ENCODE results near the gene DOK7.

Gene DOK7

DNA sequence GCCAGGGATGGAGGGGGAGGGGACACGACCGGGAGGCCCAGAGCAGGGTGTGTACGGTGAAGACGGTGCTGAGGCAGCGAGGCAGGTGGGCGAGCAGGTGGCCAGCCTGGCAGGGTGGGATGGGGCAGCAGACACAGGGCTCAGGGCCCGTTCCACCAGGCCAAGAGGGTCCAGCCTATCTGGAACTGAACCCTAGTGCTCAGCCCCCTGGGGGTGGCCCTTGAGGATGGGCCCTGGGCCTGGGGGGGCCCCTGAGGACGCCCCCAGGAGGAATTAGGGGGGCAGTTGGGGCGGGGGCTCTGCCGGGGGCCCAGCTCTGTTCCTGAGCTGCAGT is 24.3 kb upstream of the DOK7 start:
- H3K27me3 ChIP-seq (ENCODE audit: insufficient read depth, poor library complexity, severe bottlenecking), result no peaks in the 10 kb centered on the region

DNA sequence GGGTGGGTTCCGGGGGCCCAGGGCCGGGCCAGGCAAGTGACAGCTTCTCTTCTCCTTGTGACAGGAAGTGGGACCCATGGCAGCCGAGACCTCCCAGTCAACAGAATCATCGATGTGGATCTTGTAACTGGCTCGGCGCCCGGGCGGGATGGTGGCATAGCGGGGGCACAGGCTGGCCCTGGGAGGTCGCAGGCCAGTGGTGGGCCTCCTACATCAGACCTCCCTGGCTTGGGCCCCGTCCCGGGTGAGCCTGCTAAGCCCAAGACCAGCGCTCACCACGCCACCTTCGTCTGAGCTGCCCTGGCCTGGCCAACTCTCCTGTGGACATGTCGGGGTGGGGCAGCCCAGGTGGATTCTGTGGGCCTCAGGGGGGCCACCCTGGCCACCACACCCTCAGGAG is 23.7 kb upstream of the DOK7 start:
- no peak overlapping the region for H3K4me3 ChIP-seq (ENCODE audit: severe bottlenecking)
- no peaks in the 10 kb centered on the region for H3K9me3 ChIP-seq (ENCODE audit: severe bottlenecking)
- no peaks in the 10 kb centered on the region for H3K36me3 ChIP-seq (ENCODE audit: low read depth)
- no peaks in the 10 kb centered on the region for H3K27me3 ChIP-seq (ENCODE audit: insufficient read depth, poor library complexity, severe bottlenecking)
- H3K27ac ChIP-seq (ENCODE audit: poor library complexity, severe bottlenecking), result peak overlapping the region; percentile 28
- H3K4me1 ChIP-seq (ENCODE audit: insufficient read depth, poor library complexity, severe bottlenecking), result peaks cover 28% of the 10 kb centered on the region
- no peak for DNase-seq (ENCODE audit: low spot score)
- TF ChIP-seq, protein P1, sequence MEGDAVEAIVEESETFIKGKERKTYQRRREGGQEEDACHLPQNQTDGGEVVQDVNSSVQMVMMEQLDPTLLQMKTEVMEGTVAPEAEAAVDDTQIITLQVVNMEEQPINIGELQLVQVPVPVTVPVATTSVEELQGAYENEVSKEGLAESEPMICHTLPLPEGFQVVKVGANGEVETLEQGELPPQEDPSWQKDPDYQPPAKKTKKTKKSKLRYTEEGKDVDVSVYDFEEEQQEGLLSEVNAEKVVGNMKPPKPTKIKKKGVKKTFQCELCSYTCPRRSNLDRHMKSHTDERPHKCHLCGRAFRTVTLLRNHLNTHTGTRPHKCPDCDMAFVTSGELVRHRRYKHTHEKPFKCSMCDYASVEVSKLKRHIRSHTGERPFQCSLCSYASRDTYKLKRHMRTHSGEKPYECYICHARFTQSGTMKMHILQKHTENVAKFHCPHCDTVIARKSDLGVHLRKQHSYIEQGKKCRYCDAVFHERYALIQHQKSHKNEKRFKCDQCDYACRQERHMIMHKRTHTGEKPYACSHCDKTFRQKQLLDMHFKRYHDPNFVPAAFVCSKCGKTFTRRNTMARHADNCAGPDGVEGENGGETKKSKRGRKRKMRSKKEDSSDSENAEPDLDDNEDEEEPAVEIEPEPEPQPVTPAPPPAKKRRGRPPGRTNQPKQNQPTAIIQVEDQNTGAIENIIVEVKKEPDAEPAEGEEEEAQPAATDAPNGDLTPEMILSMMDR (IDR thresholded peaks at IDR 0.05; ENCODE audit: poor library complexity, severe bottlenecking), result no peak
- ATAC-seq (ENCODE audit: low read depth), result no peak

More for the DNA sequence above, 24.3 kb upstream of the DOK7 start:
- TF ChIP-seq, protein P1 (IDR thresholded peaks at IDR 0.05; ENCODE audit: poor library complexity, severe bottlenecking), result no peak
- H3K4me1 ChIP-seq (ENCODE audit: insufficient read depth, poor library complexity, severe bottlenecking), result peaks cover 28% of the 10 kb centered on the region
- no peak overlapping the region for H3K4me3 ChIP-seq (ENCODE audit: severe bottlenecking)
- H3K27ac ChIP-seq (ENCODE audit: poor library complexity, severe bottlenecking), result no peak overlapping the region
- ATAC-seq (ENCODE audit: low read depth) (no peak), DNase-seq (ENCODE audit: low spot score) (no peak)
- H3K9me3 ChIP-seq (ENCODE audit: severe bottlenecking), result no peaks in the 10 kb centered on the region
- H3K36me3 ChIP-seq (ENCODE audit: low read depth), result no peaks in the 10 kb centered on the region

DNA sequence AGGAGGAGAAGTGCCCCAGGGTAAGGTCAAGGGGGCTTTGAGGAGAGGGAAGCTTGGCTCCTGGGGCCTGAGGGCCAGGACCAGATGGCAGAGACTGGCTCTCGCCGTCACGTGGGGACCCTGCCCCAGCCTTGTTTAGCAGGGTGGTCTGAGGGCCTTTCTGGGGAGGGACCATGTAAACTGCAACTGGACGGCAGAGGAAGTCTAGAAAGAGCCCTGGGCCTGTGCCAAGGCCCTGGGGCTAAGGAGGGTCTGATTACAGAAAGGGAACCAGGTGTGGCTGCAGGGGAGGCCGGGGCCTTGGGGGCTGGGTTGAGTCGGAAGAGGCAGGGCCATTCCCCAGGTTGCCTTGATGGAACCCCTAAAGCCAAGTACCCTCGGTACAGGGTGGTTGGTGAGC is 23.1 kb upstream of the DOK7 start:
- no peaks in the 10 kb centered on the region for H3K36me3 ChIP-seq (ENCODE audit: low read depth)
- no peak for ATAC-seq (ENCODE audit: low read depth)
- no peaks in the 10 kb centered on the region for H3K9me3 ChIP-seq (ENCODE audit: severe bottlenecking)
- no peak for DNase-seq (ENCODE audit: low spot score)
- H3K27me3 ChIP-seq (ENCODE audit: insufficient read depth, poor library complexity, severe bottlenecking), result no peaks in the 10 kb centered on the region
- H3K4me1 ChIP-seq (ENCODE audit: insufficient read depth, poor library complexity, severe bottlenecking), result peaks cover 28% of the 10 kb centered on the region
- no peak overlapping the region for H3K4me3 ChIP-seq (ENCODE audit: severe bottlenecking)
- H3K27ac ChIP-seq (ENCODE audit: poor library complexity, severe bottlenecking), result peak overlapping the region; percentile 28
- TF ChIP-seq, protein P1 (IDR thresholded peaks at IDR 0.05; ENCODE audit: poor library complexity, severe bottlenecking), result no peak

DNA sequence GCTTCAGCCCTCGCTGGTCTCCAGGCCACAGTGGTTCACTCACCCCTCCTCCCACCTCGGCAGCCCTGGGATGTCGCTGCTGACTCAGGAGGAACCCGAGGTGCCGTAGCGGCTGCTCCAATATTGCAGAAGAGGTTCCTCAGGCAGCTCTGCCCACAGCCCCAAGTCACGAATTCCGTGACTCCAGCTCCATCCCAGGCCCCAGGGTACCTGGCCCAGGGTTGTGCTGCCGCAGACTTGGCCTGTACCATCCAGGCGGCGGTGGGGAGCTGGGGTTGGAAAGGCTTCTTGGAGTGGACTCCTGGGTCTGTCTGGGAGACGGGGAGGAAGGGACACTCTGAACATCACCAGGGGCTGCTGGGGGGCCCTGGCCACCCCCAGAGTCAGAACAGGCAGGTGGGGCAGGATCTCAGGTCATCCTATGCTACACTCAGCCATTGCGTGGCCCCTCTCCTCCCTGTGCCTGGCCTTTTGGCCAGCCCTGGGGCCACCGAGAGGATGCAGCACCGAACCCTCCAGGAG is 22.1 kb upstream of the DOK7 start:
- DNase-seq (ENCODE audit: low spot score) (no peak), ATAC-seq (ENCODE audit: low read depth) (no peak; the same call in 2 of the 3 replicates)
- Histone ChIP-seq H3K4me3 (ENCODE audit: severe bottlenecking) (no peak overlapping the region), H3K4me1 (ENCODE audit: insufficient read depth, poor library complexity, severe bottlenecking) (peaks cover 28% of the 10 kb centered on the region), H3K27ac (ENCODE audit: poor library complexity, severe bottlenecking) (no peak overlapping the region), H3K27me3 (ENCODE audit: insufficient read depth, poor library complexity, severe bottlenecking) (no peaks in the 10 kb centered on the region), H3K36me3 (ENCODE audit: low read depth) (no peaks in the 10 kb centered on the region), H3K9me3 (ENCODE audit: severe bottlenecking) (no peaks in the 10 kb centered on the region)
- TF ChIP-seq, protein P1 (IDR thresholded peaks at IDR 0.05; ENCODE audit: poor library complexity, severe bottlenecking), result no peak

DNA sequence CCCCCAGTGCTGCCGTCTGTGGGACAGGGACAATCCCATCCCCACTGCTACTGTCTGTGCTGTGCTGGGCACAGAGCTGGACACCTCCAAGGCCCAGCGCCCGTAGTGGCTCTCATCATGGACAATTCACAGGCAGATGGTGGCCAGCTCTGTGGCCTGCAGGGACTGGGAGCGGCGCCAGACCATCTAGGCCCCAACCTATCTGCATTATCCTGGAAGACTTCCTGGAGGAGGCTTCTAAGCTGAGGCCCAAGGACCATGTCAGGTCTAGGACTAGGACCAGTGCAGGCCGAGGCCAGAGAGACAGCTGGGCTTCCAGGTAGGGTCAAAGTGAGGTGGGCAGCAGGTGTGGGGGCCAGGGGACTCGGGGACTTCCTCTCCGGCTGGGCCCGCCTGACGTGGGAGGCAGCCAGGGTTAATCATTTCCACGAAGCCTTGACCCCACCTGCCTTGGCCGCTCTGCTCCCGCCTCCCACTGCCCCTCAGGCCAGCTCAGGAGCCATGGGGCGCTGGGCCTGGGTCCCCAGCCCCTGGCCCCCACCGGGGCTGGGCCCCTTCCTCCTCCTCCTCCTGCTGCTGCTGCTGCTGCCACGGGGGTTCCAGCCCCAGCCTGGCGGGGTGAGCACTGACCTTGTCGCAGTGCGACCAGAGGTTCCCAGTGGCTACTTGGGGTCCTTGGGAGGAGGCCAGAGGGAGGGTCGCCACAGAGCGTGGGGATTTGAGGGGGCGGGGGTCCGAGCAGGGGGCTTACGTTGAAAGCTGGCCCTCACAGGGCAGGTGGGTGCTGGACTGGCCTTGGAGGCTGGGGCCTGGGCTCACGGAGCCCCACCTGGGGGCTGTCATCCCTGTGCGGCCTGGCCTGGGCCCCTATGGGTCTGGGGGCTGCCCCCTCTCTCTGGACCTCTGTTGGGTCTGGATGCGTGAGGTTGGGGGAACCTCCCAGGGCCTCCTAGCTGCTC is 21.3 kb upstream of the DOK7 start, which contains the start of gene HGFAC:
Gene HGFAC, plus strand, starts transcription at position 468 of the 959 bp plus-strand sequence. Its CDS starts 34 bp downstream, at position 502.
- no peaks in the 10 kb centered on the region for H3K36me3 ChIP-seq (ENCODE audit: low read depth)

More for the DNA sequence above, 21.3 kb upstream of the DOK7 start, which contains the start of gene HGFAC:
- H3K4me1 ChIP-seq (ENCODE audit: insufficient read depth, poor library complexity, severe bottlenecking), result peaks cover 22% of the 10 kb centered on the region
- no peak within 1 kb of the TSS for H3K4me3 ChIP-seq (ENCODE audit: severe bottlenecking)
- no peak within 1 kb of the TSS for H3K27ac ChIP-seq (ENCODE audit: poor library complexity, severe bottlenecking)
- TF ChIP-seq, protein P1 (IDR thresholded peaks at IDR 0.05; ENCODE audit: poor library complexity, severe bottlenecking), result no peak
- DNase-seq (ENCODE audit: low spot score), result no peak
- ATAC-seq (ENCODE audit: low read depth), result no peak
- no peaks in the 10 kb centered on the region for H3K9me3 ChIP-seq (ENCODE audit: severe bottlenecking)
- no peaks in the 10 kb centered on the region for H3K27me3 ChIP-seq (ENCODE audit: insufficient read depth, poor library complexity, severe bottlenecking)

Measured in RWPE2 (cell line).